Esophagus squamous epithelium (tissue), 5 donors: ENCODE results near the gene SYNDIG1L. TPM values are rescaled to one million over a fixed set of nuclear protein-coding genes. Genes with fewer than 3 reads are reported as not detected.

ENCODE experiments used
- DNase-seq: peaks from one replicate; lab custom pipeline; 2025; lab: John Stamatoyannopoulos, UW
- H3K27ac ChIP-seq, 4 donors: fragments of 200-600 bp; sonication (generic); one replicate each; pipeline ENCODE4 v1.5.1; 2016 to 2019; ENCODE audit warnings: mild to moderate bottlenecking in 1 of 4
- H3K27me3 ChIP-seq, 4 donors: fragments of 200-600 bp; sonication (generic); 1 replicate in 3 of 4; 2 replicates in 1 of 4; pipeline versions ENCODE4 v1.5.1 to v1.6.0; 2017 to 2021; ENCODE audit warnings: antibody characterized with exemption in 1 of 4
- H3K36me3 ChIP-seq, 3 donors: fragments of 200-600 bp; sonication (generic); one replicate each; pipeline ENCODE4 v1.5.1; 2016 to 2019
- H3K4me1 ChIP-seq, 3 donors: fragments of 200-600 bp; sonication (generic); one replicate each; pipeline ENCODE4 v1.5.1; 2017 to 2019
- H3K4me3 ChIP-seq, 4 donors: fragments of 200-600 bp; sonication (generic); 1 replicate in 3 of 4; 2 replicates in 1 of 4; pipeline ENCODE4 v1.5.1; 2016 to 2019; ENCODE audit warnings: mild to moderate bottlenecking in 2 of 4, moderate library complexity in 1 of 4
- H3K9me3 ChIP-seq, 3 donors: fragments of 200-600 bp; sonication (generic); one replicate each; pipeline ENCODE4 v1.5.1; 2016 to 2019
- CTCF ChIP-seq, 6 experiments: fragments of 450-650 bp in 4 of 6; fragments of 200-600 bp in 2 of 6; sonication (generic) in 2 of 6; IDR thresholded peaks; one replicate each; pipeline ENCODE4 v1.5.1; 2016 to 2019; ENCODE audit warnings: antibody characterized with exemption in 6 of 6, mild to moderate bottlenecking in 4 of 6, moderate library complexity in 4 of 6
- POLR2A ChIP-seq, 4 donors: fragments of 450-650 bp; IDR thresholded peaks; one replicate each; pipeline ENCODE4 v1.6.1; 2017; ENCODE audit warnings: antibody characterized with exemption in 4 of 4, mild to moderate bottlenecking in 4 of 4, moderate library complexity in 3 of 4
- WGBS, 2 donors: methylation state at CpG; one replicate each; pipeline ENCODE4 v1.1.5; 2018; 5-methylcytosine and 5-hydroxymethylcytosine counted together
- intact Hi-C: fragments of 100-400 bp; cut with DNase I; formaldehyde crosslinking; loops from one replicate; pipeline ENCODE4 v1.15.0; 2022
- total RNA-seq, 4 donors: library from RNA; depleted of rRNA; stranded (reverse); fragments of >200 nt; gene quantifications; one replicate each; pipeline ENCODE4 v1.1.0, GENCODE V29; 2016
- donor health status: DM: yes; HTN: yes; CAD: no.

Gene SYNDIG1L
- total RNA-seq, 4 donors from 2014 or later = 0.19 TPM; not detected in 3

DNA sequence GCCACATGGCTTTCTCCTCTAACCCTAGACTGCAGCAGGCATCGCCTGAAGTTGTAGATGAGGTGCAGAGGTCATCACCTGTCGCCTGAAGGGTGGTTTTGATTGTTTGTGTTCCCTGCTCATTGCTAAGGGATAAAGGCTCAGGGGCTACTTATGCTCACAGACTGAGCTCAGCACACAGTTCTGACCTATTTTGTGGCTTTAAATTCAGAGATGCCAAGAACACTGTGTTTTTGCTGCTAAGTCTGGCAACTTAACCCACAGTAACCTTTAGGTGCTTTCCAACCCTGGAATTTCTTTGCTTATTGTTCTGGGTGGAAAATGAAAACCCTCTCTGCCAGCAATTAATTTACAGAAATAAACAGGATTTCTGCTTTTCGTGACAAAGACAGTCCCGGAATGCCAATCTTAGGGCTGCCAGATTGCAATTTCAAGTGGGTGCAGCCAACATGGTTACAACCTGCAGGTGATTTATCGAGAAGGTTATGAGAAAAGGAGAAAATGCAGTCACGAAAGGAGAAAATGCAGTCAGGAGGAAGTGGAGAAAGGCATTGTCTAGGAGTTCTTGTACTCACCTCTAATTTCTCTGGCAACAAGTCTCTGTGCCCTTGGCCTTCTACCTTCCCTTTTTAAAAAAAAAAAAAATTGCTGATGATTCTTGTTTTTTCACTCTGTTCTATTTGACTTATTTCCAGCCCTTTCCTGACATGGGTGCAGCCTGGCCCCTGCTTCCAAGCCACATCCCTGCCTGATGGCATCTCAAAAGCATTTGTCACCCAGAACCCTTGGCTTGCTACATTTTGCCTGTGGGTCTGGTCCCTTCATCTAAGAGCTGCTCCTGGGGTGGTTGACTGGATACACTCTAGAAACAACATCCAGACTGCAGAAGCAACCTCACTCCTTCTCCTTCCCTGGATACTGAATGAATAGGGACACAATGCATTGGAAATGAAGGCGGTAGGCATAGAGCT is 43.8 kb upstream of the SYNDIG1L start:
- Histone ChIP-seq H3K4me3 (no peak overlapping the region), H3K4me1 (peaks cover 0 to 18% (median 0%) of the 10 kb centered on the region in 3 donors), H3K36me3 (peaks cover 0 to 26% (median 3%) of the 10 kb centered on the region in 3 donors), H3K9me3 (no peaks in the 10 kb centered on the region), H3K27ac (peak overlapping the region in 2 of 4 donors; percentile 4 to 21), H3K27me3 (no peaks in the 10 kb centered on the region)
- intact Hi-C loops = loop anchor here (10.0 kb wide), 1 partner anchor 115 kb away; no protein-coding TSS in a partner anchor
- TF ChIP-seq CTCF (IDR thresholded peaks at IDR 0.05) = no peak
- no peak for TF ChIP-seq POLR2A (IDR thresholded peaks at IDR 0.05)
- no peak for DNase-seq
- WGBS, 2 donors = 48 to 49% methylated on average over 7 of the region's 7 CpGs

- 94 to 95% methylated on average over 3 of the region's 3 CpGs for WGBS, 2 donors
- H3K27me3 ChIP-seq = no peaks in the 10 kb centered on the region
- no peak for DNase-seq
- no peak for TF ChIP-seq POLR2A (IDR thresholded peaks at IDR 0.05)
- TF ChIP-seq CTCF (IDR thresholded peaks at IDR 0.05) = no peak
- no peaks in the 10 kb centered on the region for H3K9me3 ChIP-seq
- H3K4me3 ChIP-seq = no peak overlapping the region
- H3K36me3 ChIP-seq = peaks cover 0 to 13% (median 0%) of the 10 kb centered on the region in 3 donors
- intact Hi-C loops = no loop called here
- H3K27ac ChIP-seq = no peak overlapping the region
- peaks cover 0 to 18% (median 0%) of the 10 kb centered on the region in 3 donors for H3K4me1 ChIP-seq
These were observed 42.5 kb upstream of the SYNDIG1L start for GRCh38 chr14:74468513-74468912.

- H3K4me3 ChIP-seq = no peak overlapping the region
- H3K9me3 ChIP-seq = no peaks in the 10 kb centered on the region
- no peak for TF ChIP-seq POLR2A (IDR thresholded peaks at IDR 0.05)
- TF ChIP-seq CTCF (IDR thresholded peaks at IDR 0.05) = no peak
- H3K27me3 ChIP-seq = no peaks in the 10 kb centered on the region
- intact Hi-C loops = no loop called here
- H3K27ac ChIP-seq = no peak overlapping the region
- H3K4me1 ChIP-seq = peaks cover 0 to 16% (median 0%) of the 10 kb centered on the region in 3 donors
- no peaks in the 10 kb centered on the region for H3K36me3 ChIP-seq
- whole genome bisulfite sequencing, 2 donors = 89 to 100% methylated on average over 1 to 2 of the region's 2 CpGs
- no peak for DNase-seq
These were observed 39.3 kb upstream of the SYNDIG1L start for GRCh38 chr14:74465335-74465734.

DNA sequence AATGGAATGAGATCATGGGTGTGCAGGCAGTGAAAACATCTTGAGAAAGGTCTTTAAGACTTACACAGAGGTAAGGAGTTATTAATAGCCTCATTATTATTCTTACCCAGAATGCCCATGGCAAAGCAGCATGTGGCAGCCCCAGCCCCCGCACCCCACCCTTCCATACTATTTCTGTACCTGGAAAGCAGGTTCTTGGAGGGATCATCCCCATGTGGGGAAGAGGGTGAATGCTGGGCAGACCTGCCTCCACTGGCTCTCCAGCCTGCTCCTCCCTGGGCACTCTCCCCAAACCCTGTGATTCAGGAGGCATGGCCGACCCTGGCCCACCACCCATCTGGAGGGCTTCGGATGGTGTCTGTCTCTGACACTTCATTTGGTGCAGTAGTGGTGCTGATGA is 38.8 kb upstream of the SYNDIG1L start:
- peaks cover 0 to 15% (median 0%) of the 10 kb centered on the region in 3 donors for H3K4me1 ChIP-seq
- H3K27ac ChIP-seq = no peak overlapping the region
- no peaks in the 10 kb centered on the region for H3K36me3 ChIP-seq
- no peaks in the 10 kb centered on the region for H3K27me3 ChIP-seq
- H3K9me3 ChIP-seq = no peaks in the 10 kb centered on the region
- TF ChIP-seq POLR2A (IDR thresholded peaks at IDR 0.05) (no peak), CTCF (IDR thresholded peaks at IDR 0.05) (no peak)
- DNase-seq = no peak
- intact Hi-C loops = no loop called here
- no peak overlapping the region for H3K4me3 ChIP-seq
- 96% methylated on average over 3 of the region's 3 CpGs; no CpG with 5 or more reads in 1 of the 2 donors for whole genome bisulfite sequencing, 2 donors

DNA sequence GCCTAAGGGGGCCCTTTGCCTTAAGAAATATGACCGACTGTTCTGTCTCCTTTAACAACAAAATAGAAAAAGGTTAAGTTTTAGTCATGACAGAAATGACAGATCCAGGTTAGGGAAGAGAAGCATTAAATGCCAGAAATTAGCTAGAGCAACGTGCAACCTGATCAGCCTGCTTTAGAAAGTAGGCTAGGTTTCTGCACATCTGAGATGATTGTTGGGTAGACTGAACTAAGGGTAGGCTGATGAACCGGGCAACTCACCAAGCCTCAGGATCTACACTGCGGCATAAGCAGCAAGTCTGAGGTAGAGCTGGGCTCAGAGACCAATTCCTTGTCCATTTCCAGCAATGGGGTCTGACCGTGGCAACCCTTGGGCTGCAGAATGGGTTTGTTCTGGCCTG is 37.7 kb upstream of the SYNDIG1L start:
- TF ChIP-seq CTCF (IDR thresholded peaks at IDR 0.05) (no peak), POLR2A (IDR thresholded peaks at IDR 0.05) (no peak)
- intact Hi-C loops = no loop called here
- H3K36me3 ChIP-seq = no peaks in the 10 kb centered on the region
- no peak overlapping the region for H3K27ac ChIP-seq
- H3K27me3 ChIP-seq = no peaks in the 10 kb centered on the region
- DNase-seq = no peak
- 73 to 78% methylated on average over 3 to 5 of the region's 5 CpGs for WGBS, 2 donors
- no peak overlapping the region for H3K4me3 ChIP-seq
- no peaks in the 10 kb centered on the region for H3K9me3 ChIP-seq
- H3K4me1 ChIP-seq = peaks cover 0 to 15% (median 0%) of the 10 kb centered on the region in 3 donors
